Epidermal melanocyte (primary cell): ENCODE results near the gene GNAI3.

Source experiments
- DNase-seq: peaks from one replicate; pipeline ENCODE4 v3.0.0; 2011; ENCODE audit warnings: low spot score; ENCODE audit not compliant: insufficient read length

The GNAI3 gene

DNA sequence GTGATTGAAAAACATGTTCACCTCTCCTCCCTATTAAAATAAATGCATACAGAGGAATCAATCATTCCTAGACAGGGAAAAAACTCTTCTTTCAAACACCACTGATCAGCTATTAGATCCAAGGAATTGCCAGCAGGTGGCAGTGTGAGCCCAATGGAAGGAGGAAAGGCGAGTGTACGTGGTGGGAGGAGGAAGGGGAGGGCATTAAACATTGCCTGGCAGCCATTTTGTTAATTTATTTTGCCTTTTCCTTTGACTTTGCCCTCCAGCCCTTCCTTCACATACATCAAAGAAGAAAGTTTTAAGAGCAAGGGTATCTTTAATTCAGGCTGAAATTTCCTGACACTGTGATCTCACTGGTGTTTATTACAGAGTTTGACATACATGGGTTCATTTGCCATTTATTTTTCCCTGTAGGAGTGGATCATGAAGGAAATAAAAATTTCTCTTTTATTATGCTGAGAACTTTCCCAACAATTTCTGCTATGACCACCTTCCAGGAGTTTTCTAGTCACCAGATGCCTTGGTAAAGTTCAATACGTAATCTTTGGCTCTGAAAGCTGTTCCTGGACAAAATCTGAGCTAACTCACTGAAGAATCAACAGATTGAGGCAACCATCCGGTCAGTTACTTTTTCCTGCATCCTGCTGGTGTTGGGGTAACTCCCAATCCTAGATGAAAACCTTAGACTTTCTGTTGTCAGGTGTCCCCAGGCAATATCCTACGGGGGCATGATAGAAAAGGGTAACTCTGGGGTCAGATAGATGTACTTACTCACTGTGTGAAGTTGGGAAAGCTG is 1.9 kb upstream of the GNAI3 start:
- DNase-seq, result peak; percentile 98

DNA sequence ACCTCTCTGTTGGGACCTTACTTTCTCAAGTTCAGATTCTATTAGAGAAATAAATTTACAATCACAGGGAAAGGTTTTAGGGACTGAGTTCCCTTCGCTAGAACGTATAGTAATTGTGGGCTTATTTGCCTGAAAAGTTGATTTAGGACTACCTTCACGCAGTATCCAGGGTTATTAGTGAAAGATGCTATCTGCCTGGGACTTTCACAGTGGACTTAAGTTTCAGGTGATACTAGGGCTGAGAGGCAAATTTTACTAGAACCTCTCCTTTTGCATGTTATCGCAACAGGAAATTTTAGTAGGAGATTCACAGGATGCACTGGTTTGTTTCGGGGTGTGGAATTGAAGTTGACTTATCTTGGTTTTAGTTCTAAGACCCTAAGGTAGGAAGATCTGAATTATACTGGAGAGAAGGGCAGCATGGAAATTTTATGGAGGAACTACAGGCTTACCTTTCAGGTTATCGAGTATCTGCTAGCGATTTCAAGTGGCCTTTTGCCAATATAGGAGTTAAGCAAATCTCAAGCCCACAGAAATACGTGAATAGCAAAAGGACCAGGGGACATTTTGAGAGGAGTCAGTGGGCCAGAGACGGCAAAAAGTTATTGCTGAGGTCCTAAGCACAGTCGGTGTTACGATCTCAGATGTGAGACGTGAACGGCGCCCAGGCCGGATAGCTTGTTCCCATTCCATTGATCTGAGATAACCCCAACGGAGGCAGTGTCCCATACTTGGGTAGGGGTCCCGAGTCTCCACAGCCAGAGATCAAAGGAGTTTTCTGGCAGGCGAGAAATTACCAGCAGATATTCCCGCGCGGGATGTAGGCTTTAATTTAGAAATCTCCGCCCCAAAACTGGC is 723 bp upstream of the GNAI3 start:
- DNase-seq, result no peak

DNA sequence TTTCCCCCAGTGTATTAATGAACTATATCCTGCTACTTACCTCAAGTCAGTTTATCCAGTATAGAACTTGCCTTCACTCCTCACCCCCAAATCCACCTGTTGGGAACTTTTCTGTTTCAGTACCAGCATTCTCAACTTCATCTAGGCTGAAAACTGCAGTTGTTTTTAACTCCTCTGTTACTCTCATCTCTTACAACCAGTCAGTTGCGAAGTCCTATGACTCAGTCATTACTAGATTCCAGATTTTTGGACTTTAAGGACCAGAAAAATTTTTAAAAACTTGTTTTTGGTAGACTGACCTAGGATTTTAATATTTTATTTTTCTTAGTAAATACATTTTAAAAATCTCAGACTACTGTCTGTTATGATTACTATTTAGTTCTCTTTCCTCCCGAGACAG is 8.1 kb downstream of the GNAI3 start:
- DNase-seq, result no peak

DNA sequence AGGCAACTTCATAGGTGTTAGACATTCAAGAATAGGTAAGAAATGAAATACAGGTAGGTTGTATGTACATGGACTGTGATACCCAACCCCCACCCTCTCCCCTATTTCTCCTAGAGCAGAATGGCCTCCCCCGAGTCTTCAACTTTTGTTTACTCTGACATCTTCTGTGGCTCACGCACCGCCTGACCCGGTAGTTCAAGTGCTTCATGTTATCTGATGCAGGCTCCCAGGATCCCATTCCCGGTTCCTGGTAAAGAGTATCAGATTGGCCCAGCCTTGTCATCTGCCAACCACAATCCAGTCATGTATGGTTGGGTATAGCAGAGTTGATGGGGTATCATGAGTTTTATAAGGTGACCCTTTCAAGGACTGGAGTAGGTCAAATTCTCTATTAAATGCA is 9.1 kb downstream of the GNAI3 start:
- no peak for DNase-seq

DNA sequence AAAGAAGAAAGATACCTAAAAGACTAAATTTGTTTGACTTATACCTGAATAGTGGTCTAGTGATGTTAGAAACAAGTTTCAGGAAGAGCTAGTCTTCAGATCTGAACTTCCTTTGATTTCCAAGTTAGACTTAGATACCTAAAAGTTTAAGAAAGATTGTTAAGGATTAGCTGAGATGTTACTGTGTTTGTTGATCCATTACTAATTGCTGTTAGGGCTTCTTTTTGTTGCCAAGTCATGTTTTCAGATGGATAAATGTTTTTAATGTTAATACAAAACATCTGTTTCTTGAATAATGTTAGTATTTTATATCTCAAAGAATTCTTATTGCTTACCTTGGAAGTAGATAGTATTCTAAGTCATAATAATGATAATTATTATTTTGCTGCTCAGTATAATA is 11.6 kb downstream of the GNAI3 start:
- DNase-seq, result no peak

DNA sequence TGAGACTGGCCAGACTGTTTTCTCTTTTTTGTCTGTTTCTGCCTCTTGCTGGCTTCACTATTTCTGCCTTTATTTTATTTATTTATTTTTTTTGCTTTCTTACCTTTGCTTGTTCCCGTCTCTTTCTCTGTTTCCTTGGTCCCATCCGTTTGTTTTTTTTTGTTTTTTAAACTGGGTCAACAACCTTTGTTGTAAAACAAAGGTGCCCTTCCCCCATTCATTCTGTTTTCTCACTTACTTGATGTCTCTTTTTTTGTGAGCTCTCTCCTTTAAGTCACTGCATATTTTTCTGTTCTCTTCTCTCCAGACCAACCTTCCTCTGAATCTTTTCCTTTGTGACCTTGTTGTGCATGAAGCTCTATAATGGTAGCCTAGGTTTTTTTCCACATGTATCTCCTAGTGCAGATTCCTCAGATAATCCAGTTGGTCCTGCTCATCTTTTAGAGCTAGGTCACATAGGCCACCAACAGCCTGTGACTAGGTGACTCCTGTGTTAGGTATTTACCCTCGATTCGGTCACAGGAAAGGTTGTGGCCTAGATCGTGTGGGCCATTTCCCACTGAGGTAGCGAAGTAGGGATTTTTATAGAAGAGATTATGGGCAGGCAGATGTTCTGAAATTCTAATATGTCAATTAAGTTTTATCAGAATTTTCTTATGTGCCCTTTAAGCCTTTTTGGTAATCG is 15.9 kb downstream of the GNAI3 start:
- DNase-seq, result no peak

DNA sequence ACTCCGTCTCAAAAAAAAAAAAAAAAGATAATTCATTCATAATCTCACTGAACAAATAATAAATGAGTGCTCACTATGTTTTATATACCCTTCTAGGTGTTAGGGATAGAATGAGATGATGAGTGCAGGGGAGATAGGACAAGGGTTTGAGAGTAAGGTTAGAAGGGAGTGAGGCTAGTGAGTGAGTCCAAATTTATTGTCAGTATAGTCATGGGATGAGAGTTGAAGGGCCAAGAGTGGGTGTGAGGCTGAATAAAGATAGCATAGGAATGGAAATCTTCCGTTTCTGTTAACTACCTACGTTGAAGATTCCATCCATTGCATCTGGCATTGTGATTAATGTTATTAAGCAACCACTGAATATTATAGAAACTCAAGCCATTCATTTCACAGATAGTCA is 16.8 kb downstream of the GNAI3 start:
- DNase-seq, result no peak

DNA sequence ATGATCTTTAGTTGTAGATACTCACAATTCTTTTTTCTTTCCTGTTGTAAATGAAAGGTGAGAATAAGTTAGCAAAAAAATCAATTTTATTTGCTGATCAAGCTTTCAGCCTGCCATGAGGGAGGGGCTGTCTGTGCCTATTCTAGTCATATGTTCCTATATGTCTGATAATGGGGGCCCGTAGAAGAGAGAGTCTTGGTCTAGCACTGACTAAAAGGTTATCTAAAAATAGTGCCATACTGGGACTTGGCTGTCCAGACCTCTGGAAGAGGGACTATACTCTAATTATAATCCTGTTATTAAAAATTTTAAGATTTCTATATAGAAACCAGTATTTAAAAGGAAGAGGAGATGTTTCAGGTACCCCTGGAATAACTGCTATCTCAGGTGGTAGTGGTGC is 18.6 kb downstream of the GNAI3 start:
- no peak for DNase-seq

DNA sequence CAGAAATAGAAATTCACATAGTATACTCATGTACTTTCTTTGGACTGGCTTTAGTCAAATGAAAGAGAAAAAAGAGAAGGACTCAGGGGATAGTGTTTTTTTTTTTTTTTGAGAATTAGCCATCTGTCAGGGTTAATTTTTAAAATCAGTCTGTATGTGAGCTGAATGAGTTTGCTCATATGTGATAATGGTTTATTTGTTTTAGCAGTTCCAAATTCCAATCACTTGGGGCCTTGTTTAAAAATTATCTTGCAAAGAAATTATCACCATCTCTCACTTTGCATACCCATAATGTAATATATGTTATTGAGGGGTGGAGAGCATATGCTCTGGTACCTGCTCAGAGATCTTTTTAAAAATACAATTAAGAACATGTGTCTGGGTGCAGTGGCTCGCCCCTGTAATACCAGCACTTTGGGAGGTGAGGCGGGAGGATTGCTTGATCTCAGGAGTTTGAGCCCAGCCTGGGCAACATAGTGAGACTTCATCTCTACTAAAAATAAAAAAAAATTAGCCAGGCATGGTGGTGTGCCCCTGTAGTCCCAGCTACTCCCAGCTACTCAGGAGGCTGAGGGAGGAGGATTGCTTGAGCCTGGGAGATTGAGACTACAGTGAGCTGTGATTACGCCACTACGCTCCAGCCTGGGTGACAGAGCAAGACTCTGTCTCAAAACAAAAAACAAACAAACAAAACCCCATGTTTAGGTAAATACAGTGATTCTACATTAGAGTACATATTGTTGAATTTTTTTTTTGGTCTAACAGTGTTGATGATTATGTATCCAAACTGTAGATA is 19.7 kb downstream of the GNAI3 start:
- no peak for DNase-seq

DNA sequence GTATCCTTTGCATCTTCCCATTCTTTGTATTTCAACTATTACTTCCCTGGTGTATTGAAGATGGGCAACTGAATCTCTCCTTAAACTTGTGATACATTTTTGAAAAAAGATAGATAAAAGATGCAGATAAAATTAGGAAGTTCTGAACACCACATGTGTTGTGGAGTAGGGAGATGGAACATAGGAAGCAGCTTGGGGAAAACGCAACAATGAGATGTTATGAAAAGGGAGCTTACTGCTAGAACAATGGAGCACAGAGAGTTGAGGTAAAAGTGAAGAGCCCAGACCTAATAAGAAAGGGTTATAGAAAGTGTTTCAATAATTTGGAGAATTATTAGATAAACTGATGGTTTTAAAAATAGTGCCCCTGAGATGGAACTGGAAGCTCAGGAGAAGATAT is 20.9 kb downstream of the GNAI3 start:
- DNase-seq, result no peak

DNA sequence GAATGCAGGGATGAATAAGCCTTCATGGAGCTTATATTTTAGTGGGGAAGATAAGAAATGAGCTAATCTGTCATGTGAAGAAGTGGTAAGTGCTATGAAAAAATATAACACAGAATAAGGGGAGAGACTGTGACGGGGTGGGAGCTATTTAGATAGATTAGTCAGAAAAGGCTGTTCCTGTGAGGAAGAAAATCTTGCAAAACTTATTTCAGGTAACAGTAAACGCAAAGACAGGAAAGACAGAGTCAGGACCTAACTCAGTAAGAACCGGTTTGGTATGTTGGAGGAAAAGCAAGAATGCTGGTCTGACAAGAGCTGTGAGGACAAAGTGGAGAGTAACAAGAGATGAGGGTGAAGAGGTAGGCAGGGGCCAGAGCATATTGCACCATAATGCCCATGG is 22.0 kb downstream of the GNAI3 start:
- no peak for DNase-seq

DNA sequence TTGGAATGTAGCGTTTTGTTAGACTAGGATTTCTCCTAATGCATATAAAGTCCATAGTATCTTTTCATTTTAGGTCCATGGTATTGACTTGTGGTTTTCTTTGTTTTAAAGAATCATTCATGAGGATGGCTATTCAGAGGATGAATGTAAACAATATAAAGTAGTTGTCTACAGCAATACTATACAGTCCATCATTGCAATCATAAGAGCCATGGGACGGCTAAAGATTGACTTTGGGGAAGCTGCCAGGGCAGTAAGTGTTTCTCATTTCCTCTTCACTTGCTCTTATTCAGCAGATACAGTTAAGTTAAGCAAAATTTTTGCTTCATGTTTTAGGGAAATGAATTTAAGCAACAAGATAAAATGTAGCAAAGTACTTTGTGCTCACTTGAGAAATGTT is 25.4 kb downstream of the GNAI3 start:
- no peak for DNase-seq

DNA sequence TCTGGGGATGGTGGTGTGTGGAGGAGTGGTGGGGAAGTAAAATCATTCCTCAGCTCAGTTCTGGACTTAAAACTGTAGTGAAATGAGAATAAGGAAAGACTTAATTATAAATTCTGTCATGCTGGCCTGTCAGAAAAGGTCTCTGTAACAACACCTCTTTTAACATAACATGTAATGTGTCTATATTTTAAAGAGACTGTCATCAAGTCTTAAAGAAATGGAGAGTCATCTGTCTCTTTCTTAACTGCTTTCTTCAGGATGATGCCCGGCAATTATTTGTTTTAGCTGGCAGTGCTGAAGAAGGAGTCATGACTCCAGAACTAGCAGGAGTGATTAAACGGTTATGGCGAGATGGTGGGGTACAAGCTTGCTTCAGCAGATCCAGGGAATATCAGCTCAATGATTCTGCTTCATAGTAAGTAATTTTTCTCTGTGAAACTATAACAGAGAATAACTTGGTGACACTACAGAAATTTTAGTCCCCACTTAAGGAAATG is 30.6 kb downstream of the GNAI3 start:
- no peak for DNase-seq

DNA sequence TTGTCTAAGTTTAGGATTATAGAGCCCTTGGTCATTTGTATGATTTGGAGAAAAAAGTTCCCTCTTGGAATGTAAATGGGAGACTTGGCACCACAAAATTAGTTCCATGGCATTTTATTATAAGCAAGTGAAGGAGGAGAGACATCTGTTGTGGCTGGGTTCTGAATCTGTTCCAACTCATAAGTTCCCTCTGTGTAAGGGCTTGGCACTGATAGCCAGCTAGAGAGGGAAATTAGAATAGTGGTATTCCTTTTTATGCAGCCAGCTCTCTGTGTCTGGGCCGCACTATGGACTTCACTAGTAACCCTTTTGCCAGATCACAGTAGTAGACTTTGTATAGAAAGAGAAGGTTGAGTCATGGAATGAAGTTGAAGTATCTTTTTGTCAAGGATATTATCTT is 31.1 kb downstream of the GNAI3 start:
- no peak for DNase-seq

DNA sequence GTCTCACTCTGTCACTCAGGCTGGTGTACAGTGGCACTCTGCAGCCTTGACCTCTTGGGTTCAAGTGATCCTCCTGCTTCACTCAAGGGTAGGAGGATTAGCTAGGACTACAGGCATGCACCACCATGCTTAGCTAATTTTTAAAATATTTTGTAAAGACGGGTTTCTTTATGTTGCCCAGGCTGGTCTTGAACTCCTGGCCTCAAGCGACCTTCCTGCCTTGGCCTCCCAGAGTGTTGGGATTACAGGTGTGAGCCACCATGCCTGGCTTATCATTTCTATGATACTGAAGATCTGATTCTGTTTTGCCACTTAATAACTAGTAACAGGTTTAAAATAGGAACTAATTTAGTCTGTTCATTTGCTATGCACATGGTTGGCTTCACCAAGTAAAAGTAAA is 33.6 kb downstream of the GNAI3 start:
- DNase-seq, result no peak

DNA sequence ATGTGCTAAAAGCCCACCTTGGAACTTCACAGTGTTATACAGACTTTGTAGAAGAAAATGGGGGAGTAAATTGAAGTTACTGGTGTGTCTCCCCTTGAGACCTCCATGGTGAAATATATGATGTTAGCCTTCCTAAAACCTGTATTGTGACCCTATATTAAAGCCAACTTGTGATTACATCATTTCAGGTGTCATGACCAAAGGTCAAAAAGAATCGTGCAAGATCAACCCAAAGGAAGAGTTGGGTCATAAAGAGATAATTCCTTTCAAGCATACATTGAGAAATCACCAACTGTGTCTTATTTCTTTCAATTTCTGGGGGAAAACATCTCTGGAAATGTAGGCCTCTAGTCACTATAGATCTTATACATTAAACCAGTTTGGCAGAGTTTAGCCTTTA is 36.4 kb downstream of the GNAI3 start:
- no peak for DNase-seq

DNA sequence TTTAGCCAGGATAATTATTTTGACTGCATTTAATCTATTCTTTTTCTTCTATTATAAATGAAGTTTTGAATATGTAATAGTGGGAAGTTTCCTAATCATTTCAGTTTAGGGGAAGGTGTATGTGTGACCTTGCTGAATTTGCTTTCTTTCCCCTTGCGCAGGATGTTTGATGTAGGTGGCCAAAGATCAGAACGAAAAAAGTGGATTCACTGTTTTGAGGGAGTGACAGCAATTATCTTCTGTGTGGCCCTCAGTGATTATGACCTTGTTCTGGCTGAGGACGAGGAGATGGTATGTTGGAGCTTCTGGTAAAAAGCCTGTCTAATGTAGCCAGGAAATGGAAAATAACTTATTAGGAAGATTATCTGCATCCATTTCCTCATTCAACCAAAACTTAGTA is 37.6 kb downstream of the GNAI3 start:
- no peak for DNase-seq

DNA sequence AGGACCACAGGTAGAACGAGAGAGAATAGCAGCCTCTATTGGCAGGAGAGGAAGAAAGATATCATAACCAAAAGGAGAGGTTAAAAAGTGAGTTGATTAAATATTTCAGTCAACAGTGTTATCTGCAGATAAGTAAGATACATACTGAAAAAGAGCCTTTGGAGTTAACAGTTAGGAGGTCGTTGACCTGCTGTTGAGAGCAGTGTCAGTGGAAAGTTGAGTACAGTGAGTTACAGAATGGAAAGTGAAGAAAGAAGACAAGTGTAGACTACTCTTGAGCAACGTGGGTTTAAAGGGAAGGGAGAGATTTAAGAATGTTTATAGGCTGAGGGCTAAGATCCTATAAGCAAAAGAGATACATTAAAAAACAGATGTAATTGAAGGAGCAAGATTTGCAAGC is 40.8 kb downstream of the GNAI3 start:
- no peak for DNase-seq

DNA sequence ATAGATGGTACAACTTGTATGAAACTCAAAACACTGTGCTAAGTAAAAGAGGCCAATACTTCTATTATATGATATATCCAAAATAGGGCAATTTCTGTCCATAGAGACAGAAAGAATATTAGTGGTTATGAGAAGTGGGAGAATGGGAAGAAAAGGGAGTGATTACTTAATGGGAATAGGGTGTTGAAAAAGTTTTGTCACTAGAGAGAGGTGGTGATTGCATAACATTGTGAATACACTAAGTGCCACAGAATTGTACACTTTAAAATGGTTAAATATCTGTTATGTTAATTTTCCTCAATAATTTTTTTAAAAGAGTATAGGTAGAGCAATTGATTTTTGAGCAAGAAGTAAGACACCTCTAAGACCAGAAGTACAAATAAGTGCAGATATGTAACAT is 41.3 kb downstream of the GNAI3 start:
- DNase-seq, result no peak

DNA sequence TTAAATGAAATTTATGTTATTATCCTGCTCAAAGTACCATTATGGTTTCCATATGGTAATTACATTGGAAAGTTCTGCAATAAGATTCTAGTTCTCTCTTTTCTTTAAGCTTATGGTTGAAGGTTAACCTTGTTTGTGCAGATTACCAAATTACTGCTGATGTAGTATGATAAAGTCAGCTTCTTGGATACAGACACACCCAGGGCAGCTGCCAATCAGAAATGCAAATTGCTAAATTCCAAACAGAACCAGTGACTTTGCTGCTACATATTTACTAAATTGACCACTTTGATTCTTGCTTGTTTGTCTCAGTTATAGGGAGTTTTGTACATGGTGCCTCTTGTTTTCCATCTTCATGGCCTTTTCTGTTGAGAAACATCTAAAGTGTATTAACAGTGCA is 44.5 kb downstream of the GNAI3 start:
- no peak for DNase-seq

DNA sequence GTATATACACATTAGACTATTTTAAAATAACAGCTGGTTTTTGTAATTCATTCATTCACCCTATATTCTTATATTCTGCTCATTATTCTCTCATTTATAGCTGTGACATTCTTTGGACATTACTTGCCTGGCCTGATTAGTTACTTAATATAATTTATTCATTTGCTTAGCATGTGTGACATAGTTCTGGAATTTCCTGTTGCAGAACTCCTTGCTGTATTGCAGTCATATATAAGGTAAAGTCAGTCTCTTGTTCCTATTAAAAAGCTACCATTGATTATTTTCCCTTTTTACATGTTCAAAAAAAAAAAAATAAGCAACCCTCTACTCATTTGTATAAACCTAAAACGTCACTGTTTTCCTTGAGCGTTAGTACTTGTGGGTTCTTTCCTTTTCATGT is 47.1 kb downstream of the GNAI3 start:
- DNase-seq, result no peak
